Measurements from ENCODE around the gene TKFC.

The TKFC gene, protein sequence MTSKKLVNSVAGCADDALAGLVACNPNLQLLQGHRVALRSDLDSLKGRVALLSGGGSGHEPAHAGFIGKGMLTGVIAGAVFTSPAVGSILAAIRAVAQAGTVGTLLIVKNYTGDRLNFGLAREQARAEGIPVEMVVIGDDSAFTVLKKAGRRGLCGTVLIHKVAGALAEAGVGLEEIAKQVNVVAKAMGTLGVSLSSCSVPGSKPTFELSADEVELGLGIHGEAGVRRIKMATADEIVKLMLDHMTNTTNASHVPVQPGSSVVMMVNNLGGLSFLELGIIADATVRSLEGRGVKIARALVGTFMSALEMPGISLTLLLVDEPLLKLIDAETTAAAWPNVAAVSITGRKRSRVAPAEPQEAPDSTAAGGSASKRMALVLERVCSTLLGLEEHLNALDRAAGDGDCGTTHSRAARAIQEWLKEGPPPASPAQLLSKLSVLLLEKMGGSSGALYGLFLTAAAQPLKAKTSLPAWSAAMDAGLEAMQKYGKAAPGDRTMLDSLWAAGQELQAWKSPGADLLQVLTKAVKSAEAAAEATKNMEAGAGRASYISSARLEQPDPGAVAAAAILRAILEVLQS

GRCh38 chr11:61332797-61333549, at the start of gene TKFC, which contains the start of gene DDB1:
Gene TKFC, plus strand, starts transcription at chr11:61333228. Its CDS starts 1,501 bp downstream, at chr11:61334729.
Gene DDB1, minus strand, starts transcription at chr11:61333105. Its CDS starts 137 bp downstream, at chr11:61332968.
- H3K27me3 ChIP-seq (ENCODE audit: control insufficient read depth in 1 of 2, insufficient read depth in 2 of 2, low read length in 2 of 2): no peaks in the 10 kb centered on the region
- peaks cover 10 to 11% of the 10 kb centered on the region in 2 donors for H3K36me3 ChIP-seq (ENCODE audit: control insufficient read depth in 2 of 2, insufficient read depth in 2 of 2, low read length in 2 of 2)
- H3K9me3 ChIP-seq (ENCODE audit: control insufficient read depth in 2 of 2, low read length in 2 of 2): no peaks in the 10 kb centered on the region
- peak within 1 kb of the TSS; percentile 92 for H3K27ac ChIP-seq (ENCODE audit: low read length)
- H3K4me1 ChIP-seq (ENCODE audit: control insufficient read depth, insufficient read depth, low read length): peaks cover 37% of the 10 kb centered on the region
- peak within 1 kb of the TSS; percentile 76 to 96 for H3K4me3 ChIP-seq (ENCODE audit: low read length in 2 of 2)
- peak within 1 kb of the TSS; percentile 92 to 96 for H3K9ac ChIP-seq (ENCODE audit: low read length in 2 of 2)

- H3K9me3 ChIP-seq (ENCODE audit: control insufficient read depth in 2 of 2, low read length in 2 of 2): peaks cover 3% of the 10 kb centered on the region in 2 donors
- H3K4me3 ChIP-seq (ENCODE audit: low read length in 2 of 2): no peak overlapping the region
- no peak overlapping the region for H3K9ac ChIP-seq (ENCODE audit: low read length in 2 of 2)
- H3K27me3 ChIP-seq (ENCODE audit: control insufficient read depth in 1 of 2, insufficient read depth in 2 of 2, low read length in 2 of 2): peaks cover 4 to 6% of the 10 kb centered on the region in 2 donors
- no peak overlapping the region for H3K27ac ChIP-seq (ENCODE audit: low read length)
- no peaks in the 10 kb centered on the region for H3K4me1 ChIP-seq (ENCODE audit: control insufficient read depth, insufficient read depth, low read length)
- no peaks in the 10 kb centered on the region for H3K36me3 ChIP-seq (ENCODE audit: control insufficient read depth in 2 of 2, insufficient read depth in 2 of 2, low read length in 2 of 2)
These were observed 49.4 kb upstream of the TKFC start for GRCh38 chr11:61283613-61284012.

GRCh38 chr11:61287338-61287977, 45.6 kb upstream of the TKFC start:
- Histone ChIP-seq H3K9ac (ENCODE audit: low read length in 2 of 2) (no peak overlapping the region), H3K27me3 (ENCODE audit: control insufficient read depth in 1 of 2, insufficient read depth in 2 of 2, low read length in 2 of 2) (peaks cover 7 to 8% of the 10 kb centered on the region in 2 donors), H3K4me1 (ENCODE audit: control insufficient read depth, insufficient read depth, low read length) (no peaks in the 10 kb centered on the region), H3K36me3 (ENCODE audit: control insufficient read depth in 2 of 2, insufficient read depth in 2 of 2, low read length in 2 of 2) (no peaks in the 10 kb centered on the region), H3K27ac (ENCODE audit: low read length) (no peak overlapping the region), H3K4me3 (ENCODE audit: low read length in 2 of 2) (no peak overlapping the region), H3K9me3 (ENCODE audit: control insufficient read depth in 2 of 2, low read length in 2 of 2) (peaks cover 3% of the 10 kb centered on the region in 2 donors)

- no peak overlapping the region for H3K9ac ChIP-seq (ENCODE audit: low read length in 2 of 2)
- H3K4me1 ChIP-seq (ENCODE audit: control insufficient read depth, insufficient read depth, low read length): peaks cover 19% of the 10 kb centered on the region
These were observed 41.9 kb upstream of the TKFC start for GRCh38 chr11:61290905-61291690.

DNA sequence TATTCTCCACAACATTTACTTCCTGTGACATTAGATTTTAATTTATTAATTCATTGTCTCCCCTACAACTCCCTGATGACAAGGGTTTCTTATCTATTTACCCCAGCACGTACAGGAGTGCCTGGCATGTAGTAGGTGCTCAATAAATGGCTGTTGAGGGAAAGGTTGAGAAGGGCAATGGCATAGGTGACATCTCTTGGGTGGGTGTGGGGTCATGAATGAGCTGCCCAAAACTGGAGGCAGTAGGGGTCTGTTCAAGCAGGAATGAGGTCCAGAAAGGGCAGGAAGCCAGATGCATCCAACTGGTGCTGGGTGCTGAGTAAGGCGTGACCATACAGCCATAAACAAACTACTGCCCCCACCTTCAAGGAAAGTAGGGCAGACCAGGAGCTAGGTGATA, 40.7 kb upstream of the TKFC start:
- H3K4me3 ChIP-seq (ENCODE audit: low read length in 2 of 2): no peak overlapping the region
- peaks cover 19% of the 10 kb centered on the region for H3K4me1 ChIP-seq (ENCODE audit: control insufficient read depth, insufficient read depth, low read length)
- no peaks in the 10 kb centered on the region for H3K9me3 ChIP-seq (ENCODE audit: control insufficient read depth in 2 of 2, low read length in 2 of 2)
- no peaks in the 10 kb centered on the region for H3K36me3 ChIP-seq (ENCODE audit: control insufficient read depth in 2 of 2, insufficient read depth in 2 of 2, low read length in 2 of 2)
- H3K27me3 ChIP-seq (ENCODE audit: control insufficient read depth in 1 of 2, insufficient read depth in 2 of 2, low read length in 2 of 2): peaks cover 22 to 31% of the 10 kb centered on the region in 2 donors
- H3K27ac ChIP-seq (ENCODE audit: low read length): no peak overlapping the region
- H3K9ac ChIP-seq (ENCODE audit: low read length in 2 of 2): no peak overlapping the region

More at GRCh38 chr11:61290905-61291690, 41.9 kb upstream of the TKFC start:
- H3K4me3 ChIP-seq (ENCODE audit: low read length in 2 of 2): no peak overlapping the region
- H3K36me3 ChIP-seq (ENCODE audit: control insufficient read depth in 2 of 2, insufficient read depth in 2 of 2, low read length in 2 of 2): no peaks in the 10 kb centered on the region
- no peak overlapping the region for H3K27ac ChIP-seq (ENCODE audit: low read length)
- H3K27me3 ChIP-seq (ENCODE audit: control insufficient read depth in 1 of 2, insufficient read depth in 2 of 2, low read length in 2 of 2): peaks cover 22 to 31% of the 10 kb centered on the region in 2 donors
- no peaks in the 10 kb centered on the region for H3K9me3 ChIP-seq (ENCODE audit: control insufficient read depth in 2 of 2, low read length in 2 of 2)

GRCh38 chr11:61293867-61294716, 38.9 kb upstream of the TKFC start:
- H3K4me1 ChIP-seq (ENCODE audit: control insufficient read depth, insufficient read depth, low read length): peaks cover 19% of the 10 kb centered on the region
- H3K9ac ChIP-seq (ENCODE audit: low read length in 2 of 2): peak overlapping the region in 1 of 2 donors; percentile 30
- H3K9me3 ChIP-seq (ENCODE audit: control insufficient read depth in 2 of 2, low read length in 2 of 2): no peaks in the 10 kb centered on the region
- H3K4me3 ChIP-seq (ENCODE audit: low read length in 2 of 2): peak overlapping the region; percentile 68 to 76
- peaks cover 3 to 4% of the 10 kb centered on the region in 2 donors for H3K36me3 ChIP-seq (ENCODE audit: control insufficient read depth in 2 of 2, insufficient read depth in 2 of 2, low read length in 2 of 2)
- peaks cover 22 to 31% of the 10 kb centered on the region in 2 donors for H3K27me3 ChIP-seq (ENCODE audit: control insufficient read depth in 1 of 2, insufficient read depth in 2 of 2, low read length in 2 of 2)
- H3K27ac ChIP-seq (ENCODE audit: low read length): no peak overlapping the region

GRCh38 chr11:61294717-61295595, 38.1 kb upstream of the TKFC start, which contains the start of gene VWCE:
Gene VWCE, minus strand, starts transcription at chr11:61295316. Its CDS starts 279 bp downstream, at chr11:61295037.
- Histone ChIP-seq H3K36me3 (ENCODE audit: control insufficient read depth in 2 of 2, insufficient read depth in 2 of 2, low read length in 2 of 2) (peaks cover 11 to 13% of the 10 kb centered on the region in 2 donors), H3K9me3 (ENCODE audit: control insufficient read depth in 2 of 2, low read length in 2 of 2) (no peaks in the 10 kb centered on the region), H3K9ac (ENCODE audit: low read length in 2 of 2) (peak within 1 kb of the TSS; percentile 13 to 30), H3K27me3 (ENCODE audit: control insufficient read depth in 1 of 2, insufficient read depth in 2 of 2, low read length in 2 of 2) (peaks cover 22 to 31% of the 10 kb centered on the region in 2 donors), H3K4me3 (ENCODE audit: low read length in 2 of 2) (peak within 1 kb of the TSS; percentile 68 to 76), H3K27ac (ENCODE audit: low read length) (no peak within 1 kb of the TSS), H3K4me1 (ENCODE audit: control insufficient read depth, insufficient read depth, low read length) (peaks cover 19% of the 10 kb centered on the region)

DNA sequence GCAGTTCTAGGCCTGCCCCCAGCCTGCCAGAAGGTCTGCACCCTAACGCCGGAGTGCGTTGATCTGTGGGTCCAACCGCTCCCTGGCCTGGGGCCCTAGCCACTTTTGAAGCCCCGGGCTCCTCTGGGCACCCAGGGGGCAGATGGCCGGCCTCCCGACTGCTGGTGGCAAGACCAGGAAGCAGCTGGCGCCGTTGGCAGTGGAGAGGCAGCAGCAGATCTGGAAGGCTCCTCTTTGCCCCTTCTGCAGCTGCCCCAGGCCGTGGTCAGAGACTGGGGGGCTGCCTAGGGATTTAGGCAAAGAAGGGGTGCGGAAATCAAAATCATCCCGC, 37.5 kb upstream of the TKFC start:
- Histone ChIP-seq H3K9ac (ENCODE audit: low read length in 2 of 2) (no peak overlapping the region), H3K4me3 (ENCODE audit: low read length in 2 of 2) (peak overlapping the region in 1 of 2 donors; percentile 76), H3K4me1 (ENCODE audit: control insufficient read depth, insufficient read depth, low read length) (peaks cover 19% of the 10 kb centered on the region), H3K27me3 (ENCODE audit: control insufficient read depth in 1 of 2, insufficient read depth in 2 of 2, low read length in 2 of 2) (peaks cover 22 to 31% of the 10 kb centered on the region in 2 donors), H3K9me3 (ENCODE audit: control insufficient read depth in 2 of 2, low read length in 2 of 2) (no peaks in the 10 kb centered on the region), H3K36me3 (ENCODE audit: control insufficient read depth in 2 of 2, insufficient read depth in 2 of 2, low read length in 2 of 2) (peaks cover 17 to 19% of the 10 kb centered on the region in 2 donors), H3K27ac (ENCODE audit: low read length) (no peak overlapping the region)

Measured in stomach smooth muscle (tissue), 2 donors.